GF-D8 (cell line): ENCODE results near the gene OR7E24.
A peak's percentile ranks its signal among the peaks of the same experiment; 100 is the strongest.
"Not testable (repeated sequence)": the region's sequence is repeated elsewhere in the genome, so short reads cannot be mapped to it uniquely, and the experiment has no call there.

Source experiments
- DNase-seq: peaks from one replicate; lab custom pipeline; 2025; lab: John Stamatoyannopoulos, UW

OR7E24 gene

DNA sequence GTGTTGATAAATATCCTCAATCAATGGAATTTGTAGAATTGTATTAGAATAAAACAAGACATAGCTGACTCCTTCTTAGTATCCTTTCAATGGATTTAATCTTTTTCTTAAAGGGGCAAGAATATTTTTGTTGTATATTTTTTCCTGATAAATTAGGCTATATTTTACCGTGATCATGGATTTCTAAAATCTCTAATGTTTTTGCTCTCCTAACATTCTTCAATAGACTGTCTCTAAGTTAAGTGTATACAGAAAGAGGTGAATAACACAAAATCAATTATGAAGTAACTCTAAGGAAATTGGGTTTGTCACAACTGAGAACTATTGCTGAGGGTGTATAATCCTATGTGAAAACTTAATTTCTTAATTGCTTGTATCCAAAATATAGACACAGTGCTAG lies at the start of gene OR7E24:
Gene OR7E24 (plus strand): TSS at position 301 of the 400 bp plus-strand sequence. CDS start 114 bp downstream, outside the sequence.
- DNase-seq: no peak

DNA sequence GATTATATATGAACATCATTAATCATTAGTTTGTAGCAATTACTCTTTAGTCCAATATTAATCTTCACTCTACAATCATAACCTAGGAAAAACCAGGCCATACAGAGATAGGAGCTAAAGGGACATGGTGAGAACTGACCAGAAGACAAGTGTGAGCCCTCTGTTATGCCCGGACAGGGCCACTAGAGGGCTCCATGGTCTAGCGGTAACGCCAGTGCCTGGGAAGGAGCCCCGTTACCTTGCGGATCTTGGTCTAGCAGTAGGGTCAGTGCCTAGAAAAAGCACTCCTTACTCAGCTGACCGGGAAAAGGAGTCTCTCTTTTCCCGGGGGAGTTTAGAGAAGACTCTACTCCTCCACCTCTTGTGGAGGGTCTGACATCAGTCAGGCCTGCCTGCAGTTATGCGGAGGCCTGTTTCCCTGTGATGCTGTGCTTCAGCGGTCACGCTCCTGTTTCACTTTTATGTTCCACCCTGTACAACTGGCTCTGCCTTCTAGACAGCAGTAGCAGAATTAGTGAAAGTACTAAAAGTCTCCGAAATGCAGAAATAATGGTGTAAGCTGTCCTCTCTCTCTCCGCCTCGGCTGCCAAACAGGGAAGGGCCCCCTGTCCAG lies 45.1 kb upstream of the OR7E24 start:
- peak; percentile 5 for DNase-seq

DNA sequence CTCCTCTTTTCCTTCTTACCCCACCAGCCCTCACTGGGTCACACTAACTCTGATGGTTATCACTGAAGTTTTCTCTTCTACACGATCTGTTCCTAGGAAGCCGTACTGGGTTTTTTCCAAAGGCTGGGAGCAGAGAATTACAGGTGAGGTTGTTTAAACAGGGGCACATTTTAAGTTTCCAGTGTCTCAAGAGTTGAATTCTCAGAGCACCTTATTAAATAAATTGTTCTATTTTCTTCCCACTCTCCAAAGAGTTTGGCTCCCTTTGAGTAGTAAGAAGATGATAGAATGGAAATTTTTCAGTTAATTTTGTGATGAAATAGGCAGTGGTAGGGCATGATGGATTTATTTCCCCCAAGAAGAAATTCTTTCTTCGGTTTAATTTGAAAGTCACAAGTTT lies 31.2 kb upstream of the OR7E24 start, which contains the start of gene OR7D4:
Gene OR7D4 (minus strand): TSS at position 101 of the 400 bp plus-strand sequence. CDS start 4,752 bp downstream, outside the sequence.
- no peak for DNase-seq

DNA sequence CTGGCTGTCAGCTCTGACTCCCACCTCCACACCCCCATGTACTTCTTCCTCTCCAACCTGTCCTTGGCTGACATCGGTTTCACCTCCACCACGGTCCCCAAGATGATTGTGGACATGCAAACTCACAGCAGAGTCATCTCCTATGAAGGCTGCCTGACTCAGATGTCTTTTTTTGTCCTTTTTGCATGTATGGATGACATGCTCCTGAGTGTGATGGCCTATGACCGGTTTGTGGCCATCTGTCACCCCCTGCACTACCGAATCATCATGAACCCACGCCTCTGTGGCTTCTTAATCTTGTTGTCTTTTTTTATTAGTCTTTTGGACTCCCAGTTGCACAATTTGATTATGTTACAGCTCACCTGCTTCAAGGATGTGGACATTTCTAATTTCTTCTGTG lies 506 bp downstream of the OR7E24 start:
- DNase-seq: no peak

DNA sequence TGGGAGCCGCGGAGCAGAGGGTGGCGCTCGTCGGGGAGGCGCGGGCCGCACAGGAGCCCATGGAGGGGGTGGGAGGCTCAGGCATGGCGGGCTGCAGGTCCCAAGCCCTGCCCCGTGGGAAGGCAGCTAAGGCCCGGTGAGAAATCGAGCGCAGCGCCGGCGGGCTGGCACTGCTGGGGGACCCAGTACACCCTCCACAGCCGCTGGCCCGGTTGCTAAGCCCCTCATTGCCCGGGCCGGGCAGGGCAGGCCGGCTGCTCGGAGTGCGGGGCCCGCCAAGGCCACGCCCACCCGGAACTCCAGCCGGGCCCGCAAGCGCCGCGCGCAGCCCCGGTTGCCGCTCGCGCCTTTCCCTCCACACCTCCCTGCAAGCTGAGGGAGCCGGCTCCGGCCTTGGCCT lies 32.8 kb downstream of the OR7E24 start:
- not testable (repeated sequence) for DNase-seq

DNA sequence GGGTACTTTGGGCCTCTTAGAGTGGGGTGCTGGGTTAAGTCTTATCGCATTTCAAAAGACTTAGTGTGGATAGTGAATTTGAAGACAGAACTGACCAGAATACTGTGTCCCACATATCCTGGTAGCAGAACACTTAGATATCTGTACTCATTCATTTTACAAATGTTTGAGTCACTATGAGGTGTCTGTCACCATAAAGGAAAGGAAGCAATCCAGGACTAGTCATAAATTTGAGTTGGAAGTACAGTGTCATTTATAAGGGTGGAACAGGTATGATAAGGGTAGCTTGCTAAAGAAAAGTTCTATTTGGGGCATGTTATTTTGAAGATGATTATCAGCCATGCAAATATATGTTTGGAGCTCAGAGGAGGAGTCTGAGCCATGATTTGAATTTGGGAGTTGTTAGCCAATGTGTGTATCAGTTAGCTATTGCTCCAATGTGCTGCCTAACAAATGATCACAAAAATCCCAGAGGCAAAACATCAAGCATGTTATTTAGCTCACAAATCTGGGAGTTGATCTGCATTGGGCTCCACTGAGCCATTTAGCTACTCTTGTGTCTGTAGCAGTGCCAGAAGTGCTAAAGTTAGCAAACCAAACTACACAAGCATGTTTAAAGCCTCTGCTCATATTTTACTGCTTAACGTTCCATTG lies 38.6 kb downstream of the OR7E24 start:
- DNase-seq: no peak

DNA sequence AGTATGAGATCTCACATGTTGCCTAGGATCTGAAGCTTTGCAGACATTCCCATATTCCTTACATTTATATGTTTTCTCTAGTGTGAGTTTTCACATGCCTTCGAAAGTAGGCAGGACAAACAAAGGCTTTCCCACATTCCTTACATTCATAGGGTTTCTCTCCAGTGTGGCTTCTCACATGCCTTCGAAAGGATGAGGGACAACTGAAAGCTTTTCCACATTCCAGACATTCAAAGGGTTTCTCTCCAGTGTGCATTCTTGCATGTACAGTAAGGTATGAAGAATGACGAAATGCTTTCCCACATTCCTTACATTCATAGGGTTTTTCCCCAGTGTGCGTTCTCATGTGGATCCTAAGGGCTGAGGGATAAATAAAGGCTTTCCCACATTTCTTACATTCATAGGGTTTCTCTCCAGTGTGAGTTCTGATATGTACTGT lies 44.7 kb downstream of the OR7E24 start:
- DNase-seq: no peak

DNA sequence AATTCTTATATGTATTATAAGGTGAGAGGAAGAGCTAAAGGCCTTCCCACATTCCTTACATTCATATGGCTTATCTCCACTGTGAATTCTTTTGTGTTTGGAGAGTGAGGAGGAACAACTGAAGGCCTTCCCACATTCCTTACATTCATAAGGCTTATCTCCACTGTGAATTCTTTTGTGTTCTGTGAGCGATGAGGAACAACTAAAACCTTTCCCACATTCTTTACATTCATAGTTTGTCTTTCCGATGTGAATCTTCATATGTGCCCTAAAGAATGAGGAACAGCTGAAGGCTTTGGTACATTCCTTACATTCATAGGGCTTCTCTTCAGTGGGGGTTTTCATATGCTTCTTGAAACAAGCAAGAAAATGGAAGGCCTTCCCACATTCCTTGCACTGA lies 45.6 kb downstream of the OR7E24 start:
- no peak for DNase-seq
